ENCODE results near the gene IZUMO4. TPM values are rescaled to one million over a fixed set of nuclear protein-coding genes. Genes with fewer than 3 reads are reported as not detected.

The IZUMO4 gene
- total and polyA plus RNA-seq, 7 experiments from 2014 or later, result 0.73 to 26.8 (median 15.4) TPM

DNA sequence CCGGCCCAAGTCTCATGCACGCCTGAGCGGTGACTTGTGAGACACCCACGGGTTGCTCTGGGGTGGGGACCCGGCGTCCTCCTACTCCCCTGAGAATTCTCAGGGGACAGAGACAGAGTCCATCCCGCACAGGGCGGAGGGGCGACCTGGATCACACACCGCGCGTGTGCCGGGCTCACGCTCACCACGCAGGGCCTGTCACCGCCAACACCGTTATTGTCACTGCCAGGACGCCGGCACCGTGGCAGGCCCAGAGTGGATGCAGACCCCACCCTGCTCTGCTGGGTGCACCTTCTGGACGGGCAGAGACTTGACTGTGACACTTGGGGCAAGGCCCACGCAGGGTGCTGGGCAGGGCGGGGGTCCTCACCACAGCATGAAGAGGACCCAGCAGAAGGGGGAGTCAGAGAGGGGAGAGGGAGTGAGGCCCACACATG, 16.8 kb upstream of the IZUMO4 start:
- intact Hi-C loops (cut with micrococcal nuclease), result no loop called here
- H3K4me1 ChIP-seq (ENCODE audit: control insufficient read depth in 2 of 2, insufficient read depth in 2 of 2, low read length in 2 of 2), result peaks cover 32 to 37% of the 10 kb centered on the region in 2 donors
- peak overlapping the region; percentile 80 to 99 (median 95) for H3K27ac Mint-ChIP-seq
- DNase-seq (no peak), ATAC-seq (no peak)
- H3K27me3 ChIP-seq (ENCODE audit: control insufficient read depth in 2 of 2, insufficient read depth in 2 of 2, low read length in 2 of 2), result no peaks in the 10 kb centered on the region
- no peak overlapping the region for H3K4me3 ChIP-seq (ENCODE audit: low read length)
- peaks cover 0 to 58% (median 24%) of the 10 kb centered on the region in 3 experiments for H3K36me3 ChIP-seq (ENCODE audit: control insufficient read depth in 2 of 3, insufficient read depth in 3 of 3, low read length in 3 of 3)
- H3K9me3 ChIP-seq (ENCODE audit: control insufficient read depth in 2 of 3, low read length in 3 of 3), result no peaks in the 10 kb centered on the region
- ChIA-PET POLR2A (interaction anchor here (1.1 to 1.5 kb wide), 6 partner anchors 12 to 38 kb away, joined by 3 to 7 read pairs (median 4); no protein-coding TSS in a partner anchor), CTCF (no interaction called here)
- H3K27ac ChIP-seq (ENCODE audit: low read depth, low read length), result peak overlapping the region; percentile 99
- H3K4me3 Mint-ChIP-seq, result peak overlapping the region; percentile 68 to 99 (median 94)
- peaks cover 0 to 6% (median 0%) of the 10 kb centered on the region in 11 donors for H3K9me3 Mint-ChIP-seq
- no peaks in the 10 kb centered on the region for H3K27me3 Mint-ChIP-seq
- peaks cover 29 to 51% (median 39%) of the 10 kb centered on the region in 7 donors for H3K4me1 Mint-ChIP-seq
- peaks cover 0 to 46% (median 13%) of the 10 kb centered on the region in 5 donors for H3K36me3 Mint-ChIP-seq

DNA sequence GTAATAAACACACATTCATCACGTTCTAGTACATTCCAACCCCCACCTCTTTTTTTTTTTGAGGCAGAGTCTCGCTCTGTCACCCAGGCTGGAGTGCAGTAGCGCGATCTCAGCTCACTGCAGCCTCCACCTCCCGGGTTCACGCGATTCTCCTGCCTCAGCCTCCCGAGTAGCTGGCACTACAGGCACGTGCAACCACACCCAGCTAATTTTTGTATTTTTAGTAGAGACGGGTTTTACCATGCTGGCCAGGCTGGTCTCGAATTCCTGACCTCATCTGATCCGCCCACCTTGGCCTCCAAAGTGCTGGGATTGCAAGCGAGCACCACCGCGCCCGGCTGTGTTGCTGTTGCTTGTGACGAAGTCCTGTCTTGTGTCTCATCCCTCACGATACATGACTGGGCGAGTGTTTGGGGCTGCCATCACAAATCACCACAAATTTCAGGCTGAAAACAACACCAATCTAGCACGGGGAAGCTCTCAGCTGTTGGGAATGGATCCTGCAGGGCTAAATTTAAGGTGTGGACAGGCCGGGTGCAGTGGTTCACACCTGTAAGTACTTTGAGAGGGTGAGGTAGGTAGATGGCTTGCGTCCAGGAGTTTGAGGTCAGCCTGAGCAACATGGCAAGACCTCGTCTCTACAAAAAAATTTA, 16.3 kb upstream of the IZUMO4 start:
- intact Hi-C loops (cut with micrococcal nuclease), result no loop called here
- DNase-seq, result no peak

DNA sequence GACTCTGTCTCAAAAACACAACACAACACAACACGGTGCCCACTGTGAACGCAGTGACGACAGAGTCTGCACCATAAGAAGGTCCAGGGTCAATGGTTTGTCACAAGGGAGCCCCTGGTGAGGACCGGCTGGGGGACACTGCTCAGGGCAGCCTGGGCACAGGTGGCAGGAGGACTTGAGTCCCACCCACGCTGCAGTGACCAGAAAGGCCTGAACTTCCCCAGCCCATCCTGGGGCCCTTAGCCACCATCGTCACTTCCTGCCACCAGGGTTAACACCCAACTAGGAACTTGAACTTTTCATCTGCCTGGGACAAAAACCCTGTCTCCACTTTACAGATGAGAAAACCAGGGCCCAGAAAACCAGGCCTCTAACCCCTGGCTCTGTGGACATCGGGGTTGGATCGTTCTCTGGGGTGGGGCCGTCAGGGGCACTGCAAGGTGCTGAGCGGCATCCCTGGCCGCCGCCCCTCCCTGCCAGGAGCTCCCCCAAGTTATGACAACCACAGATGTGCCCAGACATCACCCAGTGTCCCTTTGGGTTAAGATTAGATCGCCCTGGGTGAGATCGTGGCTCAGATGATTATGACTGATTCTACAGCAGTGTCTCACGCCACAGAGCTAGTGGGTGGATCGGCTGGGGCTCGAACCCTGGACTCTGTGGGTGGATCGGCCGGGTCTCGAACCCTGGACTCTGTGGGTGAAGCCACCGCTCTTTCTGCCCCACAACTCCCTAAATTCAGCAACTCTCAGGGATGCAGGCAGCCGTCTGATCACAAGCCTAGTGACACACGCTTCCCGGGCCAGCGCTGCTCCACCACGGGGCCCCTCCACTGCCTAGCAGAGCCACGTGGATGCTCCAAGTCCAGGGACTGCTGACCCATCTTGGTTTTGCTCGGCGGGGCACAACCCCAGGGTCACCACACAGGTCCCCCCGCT, 14.6 kb upstream of the IZUMO4 start:
- DNase-seq (peak in 7 of 9 donors; percentile 58 to 65 (median 60)), ATAC-seq (peak; percentile 55)
- Mint-ChIP-seq H3K4me3 (peak overlapping the region; percentile 87 to 99 (median 95)), H3K36me3 (peaks cover 4 to 55% (median 13%) of the 10 kb centered on the region in 5 donors), H3K9me3 (peaks cover 0 to 11% (median 0%) of the 10 kb centered on the region in 11 donors), H3K4me1 (peaks cover 41 to 66% (median 53%) of the 10 kb centered on the region in 7 donors), H3K27me3 (peaks cover 0 to 2% (median 0%) of the 10 kb centered on the region in 5 donors), H3K27ac (peak overlapping the region; percentile 92 to 99 (median 96))
- intact Hi-C loops (cut with micrococcal nuclease), result loop anchor here in 1 of 2 donors (2.0 kb wide), 1 partner anchor 31 kb away; the partner anchor contains the start of gene MKNK2
- Histone ChIP-seq H3K36me3 (ENCODE audit: control insufficient read depth in 2 of 3, insufficient read depth in 3 of 3, low read length in 3 of 3) (peaks cover 0 to 38% (median 10%) of the 10 kb centered on the region in 3 experiments), H3K4me3 (ENCODE audit: low read length) (peak overlapping the region; percentile 98), H3K4me1 (ENCODE audit: control insufficient read depth in 2 of 2, insufficient read depth in 2 of 2, low read length in 2 of 2) (peaks cover 48 to 51% of the 10 kb centered on the region in 2 donors), H3K9me3 (ENCODE audit: control insufficient read depth in 2 of 3, low read length in 3 of 3) (no peaks in the 10 kb centered on the region), H3K27ac (ENCODE audit: low read depth, low read length) (peak overlapping the region; percentile 99), H3K27me3 (ENCODE audit: control insufficient read depth in 2 of 2, insufficient read depth in 2 of 2, low read length in 2 of 2) (no peaks in the 10 kb centered on the region)
- ChIA-PET CTCF (interaction anchor here (1.0 to 1.6 kb wide), 2 partner anchors 10 to 16 kb away, joined by 3 to 4 read pairs; no protein-coding TSS in a partner anchor), POLR2A (interaction anchor here (0.6 to 6.1 kb wide), 11 partner anchors 9 to 331 kb away, joined by 3 to 125 read pairs (median 5); partner anchors contain the start of genes MKNK2 and MOB3A)

More for the DNA sequence above, 16.3 kb upstream of the IZUMO4 start:
- peaks cover 0 to 2% (median 0%) of the 10 kb centered on the region in 5 donors for H3K27me3 Mint-ChIP-seq
- H3K4me3 ChIP-seq (ENCODE audit: low read length), result peak overlapping the region; percentile 46
- no peak for ATAC-seq
- ChIA-PET CTCF (interaction anchor here (0.9 to 1.0 kb wide), 2 partner anchors 13 to 86 kb away, joined by 3 to 5 read pairs; no protein-coding TSS in a partner anchor), POLR2A (interaction anchor here (0.9 to 1.5 kb wide), 8 partner anchors 10 to 38 kb away, joined by 3 to 7 read pairs (median 5); no protein-coding TSS in a partner anchor)
- H3K36me3 Mint-ChIP-seq, result peaks cover 4 to 50% (median 13%) of the 10 kb centered on the region in 5 donors
- H3K36me3 ChIP-seq (ENCODE audit: control insufficient read depth in 2 of 3, insufficient read depth in 3 of 3, low read length in 3 of 3), result peaks cover 0 to 55% (median 21%) of the 10 kb centered on the region in 3 experiments
- peaks cover 0 to 10% (median 0%) of the 10 kb centered on the region in 11 donors for H3K9me3 Mint-ChIP-seq
- peak overlapping the region; percentile 68 to 99 (median 94) for H3K4me3 Mint-ChIP-seq
- peak overlapping the region; percentile 80 to 99 (median 95) for H3K27ac Mint-ChIP-seq
- H3K27ac ChIP-seq (ENCODE audit: low read depth, low read length), result peak overlapping the region; percentile 99
- H3K9me3 ChIP-seq (ENCODE audit: control insufficient read depth in 2 of 3, low read length in 3 of 3), result no peaks in the 10 kb centered on the region
- H3K4me1 ChIP-seq (ENCODE audit: control insufficient read depth in 2 of 2, insufficient read depth in 2 of 2, low read length in 2 of 2), result peaks cover 32 to 38% of the 10 kb centered on the region in 2 donors
- peaks cover 32 to 55% (median 44%) of the 10 kb centered on the region in 7 donors for H3K4me1 Mint-ChIP-seq
- H3K27me3 ChIP-seq (ENCODE audit: control insufficient read depth in 2 of 2, insufficient read depth in 2 of 2, low read length in 2 of 2), result no peaks in the 10 kb centered on the region

DNA sequence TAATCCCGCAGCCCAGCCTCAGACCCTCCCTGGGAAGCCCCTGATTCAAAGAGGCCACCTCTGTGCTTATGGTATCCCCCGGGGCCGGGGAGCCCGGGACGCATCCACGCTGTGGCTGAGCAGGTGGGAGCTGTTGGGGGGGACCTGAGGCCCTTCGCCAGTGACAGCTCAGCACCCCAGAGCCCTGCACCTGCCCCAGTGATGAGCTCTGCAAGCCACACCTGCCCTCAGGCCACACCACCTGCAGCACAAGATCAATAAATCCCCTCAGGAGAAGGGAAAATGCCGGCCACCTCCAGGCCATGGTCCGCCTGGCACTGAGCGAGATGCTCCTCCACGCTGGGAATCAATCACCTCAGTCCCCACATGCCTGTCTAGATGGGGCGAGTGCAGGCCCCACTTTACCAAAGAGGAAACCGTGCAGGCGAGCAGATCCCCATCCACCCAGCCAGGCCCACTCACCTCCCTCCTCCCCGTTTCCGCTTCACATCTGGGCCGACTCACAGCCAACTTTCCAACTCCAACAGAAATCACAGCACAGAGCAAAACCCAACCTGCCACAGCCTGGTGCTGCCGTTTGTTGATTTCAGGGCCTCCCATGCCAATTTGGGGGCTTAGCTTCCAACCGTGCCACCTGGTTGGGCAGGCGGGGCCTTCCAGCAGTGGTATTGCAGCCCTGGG, 13.4 kb upstream of the IZUMO4 start:
- Histone ChIP-seq H3K27me3 (ENCODE audit: control insufficient read depth in 2 of 2, insufficient read depth in 2 of 2, low read length in 2 of 2) (no peaks in the 10 kb centered on the region), H3K27ac (ENCODE audit: low read depth, low read length) (peak overlapping the region; percentile 99), H3K9me3 (ENCODE audit: control insufficient read depth in 2 of 3, low read length in 3 of 3) (no peaks in the 10 kb centered on the region), H3K4me3 (ENCODE audit: low read length) (peak overlapping the region; percentile 98), H3K4me1 (ENCODE audit: control insufficient read depth in 2 of 2, insufficient read depth in 2 of 2, low read length in 2 of 2) (peaks cover 57 to 62% of the 10 kb centered on the region in 2 donors), H3K36me3 (ENCODE audit: control insufficient read depth in 2 of 3, insufficient read depth in 3 of 3, low read length in 3 of 3) (peaks cover 0 to 26% (median 6%) of the 10 kb centered on the region in 3 experiments)
- CTCF ChIA-PET, result interaction anchor here (0.6 to 1.8 kb wide), 8 partner anchors 9 to 94 kb away, joined by 3 to 11 read pairs (median 4); partner anchors contain the start of gene MOB3A
- peaks cover 4 to 56% (median 9%) of the 10 kb centered on the region in 5 donors for H3K36me3 Mint-ChIP-seq
- peaks cover 0 to 2% (median 0%) of the 10 kb centered on the region in 5 donors for H3K27me3 Mint-ChIP-seq
- peak overlapping the region; percentile 92 to 99 (median 96) for H3K27ac Mint-ChIP-seq
- H3K4me3 Mint-ChIP-seq, result peak overlapping the region; percentile 87 to 99 (median 95)
- H3K9me3 Mint-ChIP-seq, result peaks cover 0 to 11% (median 0%) of the 10 kb centered on the region in 11 donors
- POLR2A ChIA-PET, result interaction anchor here (0.5 to 6.1 kb wide), 20 partner anchors 10 to 309 kb away, joined by 3 to 125 read pairs (median 6); partner anchors contain the start of genes MKNK2 and MOB3A
- H3K4me1 Mint-ChIP-seq, result peaks cover 51 to 77% (median 65%) of the 10 kb centered on the region in 7 donors
- peak in 8 of 9 donors; percentile 32 to 81 (median 76) for DNase-seq
- peak; percentile 22 for ATAC-seq
- intact Hi-C loops (cut with micrococcal nuclease), result loop anchor here (1.0 to 2.0 kb wide), 2 partner anchors 32 to 33 kb away; partner anchors contain the start of gene MKNK2 (in 2 of the 2)

DNA sequence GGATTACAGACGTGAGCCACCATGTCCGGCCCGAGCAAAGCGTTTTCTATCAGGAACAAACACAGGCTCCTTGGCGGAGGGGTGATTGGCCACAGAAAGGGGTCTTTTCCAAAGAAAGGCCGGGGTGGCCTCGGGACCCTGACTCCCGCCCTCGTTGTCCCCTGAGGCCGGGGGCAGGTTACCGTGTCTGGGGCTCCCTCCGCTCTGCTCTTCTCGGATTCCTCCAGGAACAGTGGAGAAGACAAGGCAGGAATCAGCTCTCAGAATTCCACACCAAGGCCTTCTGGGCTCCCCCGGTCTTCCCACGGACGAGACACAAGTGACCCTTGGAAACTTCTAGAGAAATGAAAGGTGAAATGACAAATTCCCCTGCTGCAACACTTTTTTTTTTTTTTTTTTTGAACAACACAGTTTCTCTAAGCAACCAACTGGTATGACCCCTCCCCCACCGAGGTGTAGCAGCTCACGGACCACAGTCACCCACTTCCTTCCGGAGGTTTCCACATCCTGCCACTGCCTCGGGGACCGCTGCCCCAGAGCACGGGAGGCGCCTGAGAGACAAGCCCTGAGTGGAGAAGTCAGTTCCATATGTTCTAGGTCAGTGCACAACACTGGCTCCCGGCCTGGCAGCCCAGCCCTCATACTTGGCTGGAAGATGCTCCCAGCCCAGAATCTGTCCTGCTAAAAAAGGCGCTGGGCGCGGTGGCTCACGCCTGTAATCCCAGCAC, 11.6 kb upstream of the IZUMO4 start:
- peaks cover 48 to 76% (median 68%) of the 10 kb centered on the region in 7 donors for H3K4me1 Mint-ChIP-seq
- peaks cover 65 to 72% of the 10 kb centered on the region in 2 donors for H3K4me1 ChIP-seq (ENCODE audit: control insufficient read depth in 2 of 2, insufficient read depth in 2 of 2, low read length in 2 of 2)
- ChIA-PET POLR2A (interaction anchor here (0.6 to 6.1 kb wide), 10 partner anchors 9 to 194 kb away, joined by 3 to 125 read pairs (median 5); partner anchors contain the start of genes AP3D1, MKNK2 and MOB3A), CTCF (interaction anchor here (0.7 to 1.9 kb wide), 5 partner anchors 10 to 76 kb away, joined by 4 to 11 read pairs (median 5); no protein-coding TSS in a partner anchor)
- ATAC-seq (peak; percentile 86), DNase-seq (peak; percentile 68 to 97 (median 95))
- H3K9me3 ChIP-seq (ENCODE audit: control insufficient read depth in 2 of 3, low read length in 3 of 3), result no peaks in the 10 kb centered on the region
- no peaks in the 10 kb centered on the region for H3K27me3 ChIP-seq (ENCODE audit: control insufficient read depth in 2 of 2, insufficient read depth in 2 of 2, low read length in 2 of 2)
- peaks cover 0 to 8% (median 0%) of the 10 kb centered on the region in 3 experiments for H3K36me3 ChIP-seq (ENCODE audit: control insufficient read depth in 2 of 3, insufficient read depth in 3 of 3, low read length in 3 of 3)
- H3K27ac ChIP-seq (ENCODE audit: low read depth, low read length), result peak overlapping the region; percentile 99
- H3K4me3 Mint-ChIP-seq, result peak overlapping the region; percentile 87 to 99 (median 95)
- H3K27ac Mint-ChIP-seq, result peak overlapping the region; percentile 92 to 99 (median 96)
- peak overlapping the region; percentile 98 for H3K4me3 ChIP-seq (ENCODE audit: low read length)
- peaks cover 0 to 11% (median 0%) of the 10 kb centered on the region in 11 donors for H3K9me3 Mint-ChIP-seq
- intact Hi-C loops (cut with micrococcal nuclease), result loop anchor here (1.0 to 2.0 kb wide), 6 partner anchors 11 to 143 kb away; partner anchors contain the start of genes AP3D1 (in 2 of the 2), IZUMO4 (in 2 of the 2) and MOB3A (in 2 of the 2)
- peaks cover 4 to 55% (median 7%) of the 10 kb centered on the region in 5 donors for H3K36me3 Mint-ChIP-seq
- peaks cover 0 to 2% (median 0%) of the 10 kb centered on the region in 5 donors for H3K27me3 Mint-ChIP-seq

Measured in naive thymus-derived CD4-positive, alpha-beta T cell (primary cell).